SK-N-SH treated with all-trans-retinoic acid at 6 μM for 48 hours (cell line): ENCODE data around the gene TGFA.

Experiments used
- ZC3H10 ChIP-seq: fragments of 250-450 bp; sonication (Bioruptor Pico); IDR thresholded peaks from 2 replicates; pipeline ENCODE4 v1.5.1; 2021; ENCODE audit warnings: mild to moderate bottlenecking, moderate library complexity
- TF ChIP-seq, protein P1 (sequence below): fragments of 250-450 bp; sonication (Bioruptor Pico); IDR thresholded peaks from 2 replicates; pipeline ENCODE4 v1.5.0; 2020; ENCODE audit warnings: mild to moderate bottlenecking, moderate library complexity
- TF ChIP-seq, protein P2 (sequence below): fragments of 250-450 bp; sonication (Bioruptor Pico); IDR thresholded peaks from 2 replicates; pipeline ENCODE4 v1.8.0; 2020; ENCODE audit warnings: mild to moderate bottlenecking, moderate library complexity, borderline replicate concordance

DNA sequence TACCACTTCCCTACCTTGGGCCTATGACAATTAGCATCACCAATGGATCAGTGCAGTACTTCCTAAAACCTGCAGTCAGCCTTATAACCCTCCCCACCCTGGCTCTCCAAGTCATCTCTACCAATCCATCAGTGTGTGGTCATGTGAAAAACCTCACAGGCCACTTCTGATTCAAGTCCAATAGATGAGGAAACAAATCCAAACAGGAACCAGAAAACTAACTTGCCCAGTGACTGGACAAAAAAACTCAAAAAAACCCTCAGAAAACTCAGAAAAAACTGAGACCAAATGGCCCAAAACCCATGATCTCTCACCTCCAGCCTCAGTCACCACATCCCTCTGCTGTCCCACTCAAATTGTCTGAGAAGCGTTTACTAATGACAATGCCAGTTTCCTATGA lies 43.3 kb downstream of the TGFA start:
- TF ChIP-seq, protein P1, sequence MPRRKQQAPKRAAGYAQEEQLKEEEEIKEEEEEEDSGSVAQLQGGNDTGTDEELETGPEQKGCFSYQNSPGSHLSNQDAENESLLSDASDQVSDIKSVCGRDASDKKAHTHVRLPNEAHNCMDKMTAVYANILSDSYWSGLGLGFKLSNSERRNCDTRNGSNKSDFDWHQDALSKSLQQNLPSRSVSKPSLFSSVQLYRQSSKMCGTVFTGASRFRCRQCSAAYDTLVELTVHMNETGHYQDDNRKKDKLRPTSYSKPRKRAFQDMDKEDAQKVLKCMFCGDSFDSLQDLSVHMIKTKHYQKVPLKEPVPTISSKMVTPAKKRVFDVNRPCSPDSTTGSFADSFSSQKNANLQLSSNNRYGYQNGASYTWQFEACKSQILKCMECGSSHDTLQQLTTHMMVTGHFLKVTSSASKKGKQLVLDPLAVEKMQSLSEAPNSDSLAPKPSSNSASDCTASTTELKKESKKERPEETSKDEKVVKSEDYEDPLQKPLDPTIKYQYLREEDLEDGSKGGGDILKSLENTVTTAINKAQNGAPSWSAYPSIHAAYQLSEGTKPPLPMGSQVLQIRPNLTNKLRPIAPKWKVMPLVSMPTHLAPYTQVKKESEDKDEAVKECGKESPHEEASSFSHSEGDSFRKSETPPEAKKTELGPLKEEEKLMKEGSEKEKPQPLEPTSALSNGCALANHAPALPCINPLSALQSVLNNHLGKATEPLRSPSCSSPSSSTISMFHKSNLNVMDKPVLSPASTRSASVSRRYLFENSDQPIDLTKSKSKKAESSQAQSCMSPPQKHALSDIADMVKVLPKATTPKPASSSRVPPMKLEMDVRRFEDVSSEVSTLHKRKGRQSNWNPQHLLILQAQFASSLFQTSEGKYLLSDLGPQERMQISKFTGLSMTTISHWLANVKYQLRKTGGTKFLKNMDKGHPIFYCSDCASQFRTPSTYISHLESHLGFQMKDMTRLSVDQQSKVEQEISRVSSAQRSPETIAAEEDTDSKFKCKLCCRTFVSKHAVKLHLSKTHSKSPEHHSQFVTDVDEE (CRISPR knock-in tag): no peak
- TF ChIP-seq, protein P2, sequence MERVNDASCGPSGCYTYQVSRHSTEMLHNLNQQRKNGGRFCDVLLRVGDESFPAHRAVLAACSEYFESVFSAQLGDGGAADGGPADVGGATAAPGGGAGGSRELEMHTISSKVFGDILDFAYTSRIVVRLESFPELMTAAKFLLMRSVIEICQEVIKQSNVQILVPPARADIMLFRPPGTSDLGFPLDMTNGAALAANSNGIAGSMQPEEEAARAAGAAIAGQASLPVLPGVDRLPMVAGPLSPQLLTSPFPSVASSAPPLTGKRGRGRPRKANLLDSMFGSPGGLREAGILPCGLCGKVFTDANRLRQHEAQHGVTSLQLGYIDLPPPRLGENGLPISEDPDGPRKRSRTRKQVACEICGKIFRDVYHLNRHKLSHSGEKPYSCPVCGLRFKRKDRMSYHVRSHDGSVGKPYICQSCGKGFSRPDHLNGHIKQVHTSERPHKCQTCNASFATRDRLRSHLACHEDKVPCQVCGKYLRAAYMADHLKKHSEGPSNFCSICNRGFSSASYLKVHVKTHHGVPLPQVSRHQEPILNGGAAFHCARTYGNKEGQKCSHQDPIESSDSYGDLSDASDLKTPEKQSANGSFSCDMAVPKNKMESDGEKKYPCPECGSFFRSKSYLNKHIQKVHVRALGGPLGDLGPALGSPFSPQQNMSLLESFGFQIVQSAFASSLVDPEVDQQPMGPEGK (CRISPR knock-in tag): no peak
- TF ChIP-seq ZC3H10: no peak
